HL-60 (cell line): ENCODE data around the gene ZNF652.

Experiments
- GABPA ChIP-seq: IDR thresholded peaks from 2 replicates; pipeline ENCODE4 v1.6.1; 2012; ENCODE audit warnings: low read depth
- POLR2AphosphoS5 ChIP-seq: IDR thresholded peaks from 2 replicates; pipeline ENCODE4 v1.6.1; 2012; ENCODE audit warnings: low read depth
- REST ChIP-seq: IDR thresholded peaks from 2 replicates; pipeline ENCODE4 v1.6.1; 2012; ENCODE audit warnings: low read depth; ENCODE audit not compliant: insufficient replicate concordance
- TF ChIP-seq, protein P1 (sequence below): IDR thresholded peaks from one replicate; pipeline ENCODE4 v1.5.1; 2011; ENCODE audit warnings: low read length, control low read depth, inconsistent platforms; ENCODE audit not compliant: insufficient read depth

DNA sequence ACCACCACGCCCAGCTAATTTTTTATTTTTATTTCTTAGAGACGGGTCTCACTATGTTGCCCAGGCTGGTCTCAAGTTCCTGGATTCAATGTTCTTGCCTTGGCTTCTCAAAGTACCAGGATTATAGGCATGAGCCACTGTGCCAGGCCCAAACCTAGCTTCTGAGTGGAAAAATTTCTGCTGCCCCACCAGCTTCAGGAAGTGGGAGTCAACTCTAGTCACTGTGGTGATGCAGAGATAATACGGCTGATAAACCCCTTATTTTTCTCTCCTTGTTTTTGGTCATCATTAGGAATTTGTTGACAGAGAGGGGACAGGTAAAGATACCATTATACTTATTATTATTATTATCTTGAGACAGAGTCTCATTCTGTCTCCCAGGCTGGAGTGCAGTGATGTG is 103.7 kb downstream of the ZNF652 start:
- TF ChIP-seq, protein P1, sequence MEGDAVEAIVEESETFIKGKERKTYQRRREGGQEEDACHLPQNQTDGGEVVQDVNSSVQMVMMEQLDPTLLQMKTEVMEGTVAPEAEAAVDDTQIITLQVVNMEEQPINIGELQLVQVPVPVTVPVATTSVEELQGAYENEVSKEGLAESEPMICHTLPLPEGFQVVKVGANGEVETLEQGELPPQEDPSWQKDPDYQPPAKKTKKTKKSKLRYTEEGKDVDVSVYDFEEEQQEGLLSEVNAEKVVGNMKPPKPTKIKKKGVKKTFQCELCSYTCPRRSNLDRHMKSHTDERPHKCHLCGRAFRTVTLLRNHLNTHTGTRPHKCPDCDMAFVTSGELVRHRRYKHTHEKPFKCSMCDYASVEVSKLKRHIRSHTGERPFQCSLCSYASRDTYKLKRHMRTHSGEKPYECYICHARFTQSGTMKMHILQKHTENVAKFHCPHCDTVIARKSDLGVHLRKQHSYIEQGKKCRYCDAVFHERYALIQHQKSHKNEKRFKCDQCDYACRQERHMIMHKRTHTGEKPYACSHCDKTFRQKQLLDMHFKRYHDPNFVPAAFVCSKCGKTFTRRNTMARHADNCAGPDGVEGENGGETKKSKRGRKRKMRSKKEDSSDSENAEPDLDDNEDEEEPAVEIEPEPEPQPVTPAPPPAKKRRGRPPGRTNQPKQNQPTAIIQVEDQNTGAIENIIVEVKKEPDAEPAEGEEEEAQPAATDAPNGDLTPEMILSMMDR = no peak
- no peak for TF ChIP-seq GABPA
- TF ChIP-seq POLR2AphosphoS5 = no peak
- TF ChIP-seq REST = no peak
